ENCODE results near the gene GNS. TPM values are rescaled to one million over a fixed set of nuclear protein-coding genes. Genes with fewer than 3 reads are reported as not detected.

Gene GNS
- total RNA-seq, 1 donor from 2014 or later, result 19.9 TPM

- DNase-seq, result peak; percentile 87
- intact Hi-C loops (cut with micrococcal nuclease), result loop anchor here (1.0 to 5.0 kb wide), 2 partner anchors 8 to 222 kb away; no protein-coding TSS in a partner anchor
- H3K4me1 Mint-ChIP-seq, result peaks cover 80% of the 10 kb centered on the region
- no peaks in the 10 kb centered on the region for H3K27me3 Mint-ChIP-seq
- peaks cover 12% of the 10 kb centered on the region for H3K36me3 Mint-ChIP-seq (ENCODE audit: low read depth)
- H3K4me3 Mint-ChIP-seq, result peak overlapping the region; percentile 63
- peak overlapping the region; percentile 78 for H3K27ac Mint-ChIP-seq
- H3K9me3 Mint-ChIP-seq, result peaks cover 3% of the 10 kb centered on the region
Measured at GRCh38 chr12:64679487-64680001, 79.7 kb downstream of the GNS start.

- Mint-ChIP-seq H3K36me3 (ENCODE audit: low read depth) (peaks cover 10% of the 10 kb centered on the region), H3K9me3 (peaks cover 3% of the 10 kb centered on the region), H3K27ac (peak overlapping the region; percentile 29), H3K4me3 (no peak overlapping the region), H3K27me3 (no peaks in the 10 kb centered on the region), H3K4me1 (peaks cover 83% of the 10 kb centered on the region)
- peak; percentile 73 for DNase-seq
- intact Hi-C loops (cut with micrococcal nuclease), result loop anchor here (1.0 to 5.0 kb wide), 2 partner anchors 8 to 222 kb away; no protein-coding TSS in a partner anchor
Measured at GRCh38 chr12:64678835-64679234, 80.4 kb downstream of the GNS start.

GRCh38 chr12:64678248-64678647 lies 81.0 kb downstream of the GNS start:
- Mint-ChIP-seq H3K27me3 (no peaks in the 10 kb centered on the region), H3K27ac (peak overlapping the region; percentile 49), H3K4me1 (peaks cover 83% of the 10 kb centered on the region), H3K4me3 (no peak overlapping the region), H3K36me3 (ENCODE audit: low read depth) (peaks cover 7% of the 10 kb centered on the region), H3K9me3 (no peaks in the 10 kb centered on the region)
- intact Hi-C loops (cut with micrococcal nuclease), result loop anchor here (5.0 kb wide), 1 partner anchor 221 kb away; no protein-coding TSS in a partner anchor
- DNase-seq, result no peak

GRCh38 chr12:64675795-64676194 lies 83.4 kb downstream of the GNS start:
- Mint-ChIP-seq H3K4me1 (peaks cover 80% of the 10 kb centered on the region), H3K36me3 (ENCODE audit: low read depth) (peaks cover 2% of the 10 kb centered on the region), H3K9me3 (no peaks in the 10 kb centered on the region), H3K4me3 (peak overlapping the region; percentile 40), H3K27me3 (no peaks in the 10 kb centered on the region), H3K27ac (peak overlapping the region; percentile 53)
- intact Hi-C loops (cut with micrococcal nuclease), result loop anchor here (2.0 to 5.0 kb wide), 2 partner anchors 15 to 218 kb away; no protein-coding TSS in a partner anchor
- no peak for DNase-seq

GRCh38 chr12:64674367-64674922 lies 84.8 kb downstream of the GNS start:
- H3K27me3 Mint-ChIP-seq, result no peaks in the 10 kb centered on the region
- H3K4me1 Mint-ChIP-seq, result peaks cover 79% of the 10 kb centered on the region
- H3K4me3 Mint-ChIP-seq, result peak overlapping the region; percentile 69
- intact Hi-C loops (cut with micrococcal nuclease), result loop anchor here (2.0 kb wide), 1 partner anchor 14 kb away; no protein-coding TSS in a partner anchor
- H3K36me3 Mint-ChIP-seq (ENCODE audit: low read depth), result peaks cover 2% of the 10 kb centered on the region
- H3K27ac Mint-ChIP-seq, result peak overlapping the region; percentile 87
- peak; percentile 87 for DNase-seq
- no peaks in the 10 kb centered on the region for H3K9me3 Mint-ChIP-seq

GRCh38 chr12:64673490-64674169 lies 85.6 kb downstream of the GNS start:
- intact Hi-C loops (cut with micrococcal nuclease), result loop anchor here (2.0 kb wide), 1 partner anchor 13 kb away; no protein-coding TSS in a partner anchor

GRCh38 chr12:64672925-64673409 lies 86.2 kb downstream of the GNS start:
- peak overlapping the region; percentile 90 for H3K27ac Mint-ChIP-seq
- peaks cover 2% of the 10 kb centered on the region for H3K36me3 Mint-ChIP-seq (ENCODE audit: low read depth)
- intact Hi-C loops (cut with micrococcal nuclease), result no loop called here
- peak overlapping the region; percentile 62 for H3K4me3 Mint-ChIP-seq
- H3K9me3 Mint-ChIP-seq, result no peaks in the 10 kb centered on the region
- peaks cover 80% of the 10 kb centered on the region for H3K4me1 Mint-ChIP-seq
- no peaks in the 10 kb centered on the region for H3K27me3 Mint-ChIP-seq
- peak; percentile 71 for DNase-seq

More at GRCh38 chr12:64673490-64674169, 85.6 kb downstream of the GNS start:
- DNase-seq, result no peak
- peak overlapping the region; percentile 90 for H3K27ac Mint-ChIP-seq
- H3K36me3 Mint-ChIP-seq (ENCODE audit: low read depth), result peaks cover 2% of the 10 kb centered on the region
- no peaks in the 10 kb centered on the region for H3K9me3 Mint-ChIP-seq
- no peaks in the 10 kb centered on the region for H3K27me3 Mint-ChIP-seq
- H3K4me1 Mint-ChIP-seq, result peaks cover 80% of the 10 kb centered on the region
- H3K4me3 Mint-ChIP-seq, result peak overlapping the region; percentile 69

- Mint-ChIP-seq H3K27me3 (no peaks in the 10 kb centered on the region), H3K4me3 (peak overlapping the region; percentile 83), H3K9me3 (no peaks in the 10 kb centered on the region), H3K27ac (peak overlapping the region; percentile 91), H3K36me3 (ENCODE audit: low read depth) (peaks cover 4% of the 10 kb centered on the region), H3K4me1 (peaks cover 80% of the 10 kb centered on the region)
- no peak for DNase-seq
- intact Hi-C loops (cut with micrococcal nuclease), result loop anchor here (1.0 to 2.0 kb wide), 2 partner anchors 8 to 27 kb away; no protein-coding TSS in a partner anchor
Measured at GRCh38 chr12:64671681-64672080, 87.5 kb downstream of the GNS start.

- H3K36me3 Mint-ChIP-seq (ENCODE audit: low read depth), result peaks cover 4% of the 10 kb centered on the region
- peaks cover 84% of the 10 kb centered on the region for H3K4me1 Mint-ChIP-seq
- H3K27ac Mint-ChIP-seq, result peak overlapping the region; percentile 91
- peak overlapping the region; percentile 83 for H3K4me3 Mint-ChIP-seq
- intact Hi-C loops (cut with micrococcal nuclease), result loop anchor here (1.0 to 2.0 kb wide), 2 partner anchors 8 to 28 kb away; no protein-coding TSS in a partner anchor
- no peaks in the 10 kb centered on the region for H3K9me3 Mint-ChIP-seq
- peak; percentile 73 for DNase-seq
- H3K27me3 Mint-ChIP-seq, result no peaks in the 10 kb centered on the region
Measured at GRCh38 chr12:64670919-64671639, 88.1 kb downstream of the GNS start.

GRCh38 chr12:64670019-64670418 lies 89.2 kb downstream of the GNS start:
- intact Hi-C loops (cut with micrococcal nuclease), result loop anchor here (2.0 kb wide), 1 partner anchor 29 kb away; no protein-coding TSS in a partner anchor
- peak; percentile 67 for DNase-seq
- H3K4me1 Mint-ChIP-seq, result peaks cover 84% of the 10 kb centered on the region
- peaks cover 4% of the 10 kb centered on the region for H3K36me3 Mint-ChIP-seq (ENCODE audit: low read depth)
- H3K27ac Mint-ChIP-seq, result peak overlapping the region; percentile 91
- H3K4me3 Mint-ChIP-seq, result peak overlapping the region; percentile 83
- H3K9me3 Mint-ChIP-seq, result no peaks in the 10 kb centered on the region
- no peaks in the 10 kb centered on the region for H3K27me3 Mint-ChIP-seq

GRCh38 chr12:64669270-64669842 lies 89.8 kb downstream of the GNS start:
- intact Hi-C loops (cut with micrococcal nuclease), result loop anchor here (1.0 to 5.0 kb wide), 5 partner anchors 9 to 88 kb away; partner anchors contain the start of gene GNS
- Mint-ChIP-seq H3K4me3 (peak overlapping the region; percentile 83), H3K9me3 (no peaks in the 10 kb centered on the region), H3K27me3 (no peaks in the 10 kb centered on the region), H3K4me1 (peaks cover 82% of the 10 kb centered on the region), H3K27ac (peak overlapping the region; percentile 91), H3K36me3 (ENCODE audit: low read depth) (peaks cover 4% of the 10 kb centered on the region)
- DNase-seq, result peak; percentile 88

GRCh38 chr12:64667793-64668192 lies 91.4 kb downstream of the GNS start:
- Mint-ChIP-seq H3K27ac (peak overlapping the region; percentile 91), H3K27me3 (no peaks in the 10 kb centered on the region), H3K4me3 (peak overlapping the region; percentile 83), H3K4me1 (peaks cover 69% of the 10 kb centered on the region), H3K36me3 (ENCODE audit: low read depth) (peaks cover 5% of the 10 kb centered on the region), H3K9me3 (no peaks in the 10 kb centered on the region)
- no peak for DNase-seq
- intact Hi-C loops (cut with micrococcal nuclease), result loop anchor here (2.0 to 5.0 kb wide), 3 partner anchors 17 to 90 kb away; partner anchors contain the start of gene GNS

Measured in activated CD4-positive, alpha-beta T cell treated with anti-CD3 and anti-CD28 coated beads, Interleukin-2, amount 10 ng/mL, durations not matched to agents 24 days and 14 days (primary cell).